GM18499 (cell line): ENCODE data around the gene UBE4A.

Source experiments
- ATAC-seq: cut with Tn5 transposase; IDR thresholded peaks from one replicate; pipeline ENCODE4 v1.9.1; 2021; ENCODE audit warnings: moderate number of reproducible peaks; ENCODE audit not compliant: insufficient read depth, unreplicated experiment

The UBE4A gene

DNA sequence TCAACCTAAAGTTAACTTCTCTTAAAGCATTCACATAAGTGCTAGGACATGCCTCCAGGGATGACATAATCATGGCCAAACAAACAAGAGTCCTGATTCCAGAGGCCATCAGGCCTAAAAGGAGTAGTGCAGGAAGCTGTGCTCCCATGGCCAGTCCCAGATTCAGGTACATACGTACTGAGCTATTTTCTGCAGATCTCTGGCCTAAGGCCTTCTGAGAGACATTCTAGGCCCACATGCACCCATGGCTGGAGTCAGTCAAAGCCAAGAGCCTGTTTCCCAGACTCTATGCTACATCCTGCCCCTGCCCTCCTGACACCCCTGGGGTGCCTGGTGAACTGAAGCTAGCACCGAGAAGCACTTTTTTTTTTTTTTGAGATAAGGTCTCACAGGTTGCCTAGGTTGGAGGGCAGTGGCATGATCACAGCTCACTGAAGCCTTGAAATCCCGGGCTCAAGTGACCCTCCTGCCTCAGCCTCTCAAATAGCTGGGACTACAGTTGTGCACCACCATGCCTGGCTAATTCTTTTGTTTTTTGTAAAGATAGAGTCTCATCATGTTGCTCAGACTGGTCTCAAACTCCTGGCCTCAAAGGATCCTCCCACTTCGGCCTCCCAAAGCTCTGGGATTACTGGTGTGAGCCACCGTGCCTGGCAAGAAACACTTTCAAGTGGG, 17.4 kb upstream of the UBE4A start:
- no peak for ATAC-seq

- ATAC-seq, result no peak
These were observed 16.8 kb upstream of the UBE4A start, which contains the start of gene CD3D for GRCh38 chr11:118342503-118343161. Gene CD3D (minus strand): TSS chr11:118342705. CDS start chr11:118342607, 98 bp downstream.

GRCh38 chr11:118343248-118343647, 16.2 kb upstream of the UBE4A start:
- no peak for ATAC-seq

DNA sequence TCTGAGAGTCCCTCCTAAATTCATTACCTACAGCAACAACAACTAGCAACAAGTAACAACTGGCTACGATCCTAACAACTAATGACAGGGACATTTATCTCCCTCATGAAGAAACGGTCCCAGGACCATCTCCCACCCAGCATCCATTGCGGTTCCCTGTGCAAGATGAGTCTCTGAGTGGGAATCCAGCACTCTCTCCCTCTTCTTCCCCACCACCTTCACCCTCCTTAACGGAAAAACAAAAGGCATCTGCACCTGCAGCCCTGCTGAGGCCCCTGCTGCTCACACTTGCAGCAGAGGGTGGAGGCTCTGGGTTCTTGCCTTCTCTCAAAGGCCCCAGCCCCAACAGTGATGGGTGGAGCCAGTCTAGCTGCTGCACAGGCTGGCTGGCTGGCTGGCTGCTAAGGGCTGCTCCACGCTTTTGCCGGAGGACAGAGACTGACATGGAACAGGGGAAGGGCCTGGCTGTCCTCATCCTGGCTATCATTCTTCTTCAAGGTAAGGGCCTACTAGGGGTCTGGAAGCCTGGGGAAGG, 15.4 kb upstream of the UBE4A start, which contains the start of gene CD3G:
Gene CD3G (plus strand): TSS at position 364 of the 535 bp plus-strand sequence. CDS start 80 bp downstream, at position 444.
- no peak for ATAC-seq

DNA sequence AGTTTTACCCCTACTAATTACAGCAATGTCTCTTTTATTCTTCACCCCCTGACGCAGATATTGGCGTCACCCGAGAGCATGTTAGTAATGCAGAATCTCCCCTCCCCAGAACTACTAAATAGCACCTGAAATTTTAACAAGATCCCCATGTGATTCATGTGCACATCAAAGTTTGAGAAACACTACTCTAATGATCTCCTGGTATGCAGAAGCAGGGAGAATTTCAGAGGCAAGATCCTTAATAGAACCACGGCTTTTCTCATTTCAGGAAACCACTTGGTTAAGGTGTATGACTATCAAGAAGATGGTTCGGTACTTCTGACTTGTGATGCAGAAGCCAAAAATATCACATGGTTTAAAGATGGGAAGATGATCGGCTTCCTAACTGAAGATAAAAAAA, 9.9 kb upstream of the UBE4A start:
- ATAC-seq, result no peak

- no peak for ATAC-seq
These were observed 6.2 kb upstream of the UBE4A start for GRCh38 chr11:118353084-118353710.

GRCh38 chr11:118358071-118358470, 1.3 kb upstream of the UBE4A start:
- ATAC-seq, result no peak

DNA sequence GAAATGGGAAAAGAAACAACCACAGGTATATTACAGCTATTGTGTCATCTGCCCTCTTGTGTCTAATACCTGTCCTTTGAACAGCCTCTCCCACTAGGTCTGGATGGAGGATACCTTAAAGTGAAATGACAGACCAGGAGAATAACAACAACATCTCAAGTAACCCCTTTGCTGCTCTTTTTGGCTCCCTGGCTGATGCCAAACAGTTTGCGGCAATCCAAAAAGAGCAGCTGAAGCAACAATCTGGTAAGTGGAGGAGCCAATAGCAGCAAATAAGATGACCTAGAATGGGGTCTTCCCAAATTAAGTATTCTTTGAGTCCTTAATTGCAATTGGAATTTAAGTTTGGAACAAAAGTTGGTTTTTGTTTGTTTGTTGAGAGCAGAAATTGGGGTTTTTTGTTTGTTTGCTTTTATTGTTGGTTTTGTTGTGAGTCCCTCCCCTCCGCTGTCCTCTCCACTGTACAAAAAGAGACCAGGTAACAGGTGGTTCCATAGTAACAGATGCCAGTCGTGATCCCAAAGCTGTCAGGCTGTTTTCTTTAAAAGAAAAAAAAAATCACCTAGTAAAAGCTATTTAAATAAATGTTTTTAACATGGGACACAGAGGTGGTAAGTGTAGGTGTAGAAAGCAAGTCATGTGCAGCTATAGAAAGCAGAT, 5.7 kb downstream of the UBE4A start:
- no peak for ATAC-seq

DNA sequence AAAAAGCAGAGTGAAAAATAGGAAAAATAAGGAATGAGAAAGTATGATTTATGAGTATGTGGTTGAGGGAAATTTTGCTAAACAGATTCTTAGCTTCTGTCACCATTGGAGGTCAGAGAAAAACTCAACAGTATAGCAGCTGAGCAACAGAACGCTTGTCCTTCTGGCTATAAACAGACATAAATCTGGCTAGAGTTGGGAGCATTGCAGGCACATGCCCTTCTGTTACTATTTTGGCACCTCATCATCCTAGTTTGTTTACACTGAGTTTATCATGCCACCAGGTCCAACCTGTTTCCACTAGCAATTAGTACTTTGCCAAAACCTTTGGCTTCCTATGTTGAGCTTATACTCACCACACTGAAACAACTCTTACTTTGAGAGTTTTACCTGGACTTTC, 6.9 kb downstream of the UBE4A start:
- no peak for ATAC-seq

DNA sequence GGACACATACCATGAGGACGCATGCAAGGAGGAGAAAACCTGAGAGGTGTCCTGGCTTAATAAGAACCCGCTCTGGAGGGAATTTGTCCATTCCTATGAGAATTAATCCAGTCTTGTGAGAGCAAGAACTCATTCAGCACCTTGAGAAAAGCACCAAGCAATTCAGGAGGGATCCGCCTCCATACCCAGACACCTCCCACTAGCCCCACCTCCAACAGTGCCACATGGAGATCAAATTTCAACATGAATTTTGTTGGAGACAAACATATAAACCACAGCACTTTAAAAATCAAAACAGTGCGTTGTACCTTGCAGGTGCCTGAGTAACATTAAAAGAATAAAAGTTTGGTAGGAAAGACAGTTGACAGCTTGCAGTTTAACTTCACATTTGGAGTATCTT, 11.4 kb downstream of the UBE4A start:
- no peak for ATAC-seq

DNA sequence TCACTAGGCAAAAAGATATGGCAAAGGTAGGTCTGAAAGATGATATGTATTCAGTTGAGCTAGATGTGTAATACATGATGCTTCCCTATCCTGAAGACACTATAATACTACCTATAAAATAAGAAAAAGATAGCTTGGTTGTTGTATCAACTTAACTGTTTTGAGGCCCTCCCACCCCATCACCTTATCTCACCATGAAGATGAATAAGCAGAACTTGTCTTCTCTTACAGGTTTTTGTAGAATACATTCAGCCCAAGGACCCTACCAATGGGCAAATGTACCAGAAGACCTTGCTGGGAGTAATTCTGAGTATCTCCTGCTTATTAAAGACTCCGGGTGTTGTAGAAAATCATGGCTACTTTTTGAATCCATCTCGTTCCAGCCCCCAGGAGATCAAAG, 13.9 kb downstream of the UBE4A start:
- ATAC-seq, result no peak

GRCh38 chr11:118373871-118374270, 14.5 kb downstream of the UBE4A start:
- ATAC-seq, result no peak

GRCh38 chr11:118374729-118375128, 15.3 kb downstream of the UBE4A start:
- ATAC-seq, result no peak

DNA sequence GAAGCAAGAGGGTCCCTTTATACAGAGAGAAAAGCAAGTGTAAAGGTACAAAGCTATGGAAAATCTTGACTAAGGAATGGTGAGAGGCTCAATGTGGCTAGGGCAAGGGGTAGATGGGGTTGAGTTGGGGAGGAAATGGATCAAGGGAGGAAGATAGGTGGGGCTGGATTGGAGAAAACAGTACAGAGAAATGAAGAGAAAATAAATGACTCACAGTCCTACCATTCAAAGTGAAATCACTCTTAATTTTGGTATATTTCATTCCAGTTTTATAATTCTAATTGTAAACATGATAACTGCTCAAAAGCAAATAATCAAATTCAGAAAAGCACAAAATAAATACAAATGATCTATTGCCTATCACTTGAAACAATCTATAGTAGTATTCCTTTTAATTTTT, 16.6 kb downstream of the UBE4A start:
- no peak for ATAC-seq

DNA sequence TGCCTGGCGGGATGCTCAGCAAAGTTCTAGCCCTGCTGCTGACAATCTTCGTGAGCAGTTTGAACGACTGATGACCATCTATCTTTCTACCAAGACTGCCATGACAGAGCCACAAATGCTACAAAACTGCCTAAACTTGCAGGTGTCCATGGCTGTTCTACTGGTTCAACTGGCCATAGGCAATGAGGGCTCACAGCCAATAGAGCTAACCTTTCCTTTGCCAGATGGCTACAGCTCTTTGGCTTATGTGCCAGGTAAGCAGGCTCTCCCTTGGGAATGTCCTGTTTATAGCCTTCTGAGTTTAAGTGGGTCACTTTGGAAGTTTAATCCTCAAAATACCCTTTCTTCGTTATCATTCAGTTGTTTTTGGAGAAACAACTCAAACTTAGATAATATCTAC, 20.1 kb downstream of the UBE4A start:
- ATAC-seq, result no peak

- no peak for ATAC-seq
These were observed 21.2 kb downstream of the UBE4A start for GRCh38 chr11:118380571-118380970.

DNA sequence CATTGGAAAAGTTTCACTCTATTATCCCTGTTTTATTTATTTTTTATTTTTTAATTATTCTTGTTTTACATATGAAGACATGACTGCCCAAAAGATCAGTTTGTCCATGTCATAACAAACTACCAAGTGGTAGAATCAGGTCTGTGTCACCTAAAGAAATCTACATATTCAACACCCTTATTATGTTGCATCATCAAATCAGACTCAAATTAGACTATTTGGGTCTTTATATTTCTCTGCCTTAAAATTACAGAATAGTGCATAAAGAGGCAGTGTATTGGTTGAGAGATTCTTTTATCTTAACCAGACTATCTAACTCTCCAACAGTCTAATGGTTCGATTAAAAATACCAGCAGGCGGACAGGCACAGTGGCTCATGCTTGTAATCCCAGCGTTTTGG, 23.6 kb downstream of the UBE4A start:
- no peak for ATAC-seq

- no peak for ATAC-seq
These were observed 24.3 kb downstream of the UBE4A start for GRCh38 chr11:118383657-118384056.

GRCh38 chr11:118396097-118396501, 36.7 kb downstream of the UBE4A start:
- ATAC-seq, result no peak

GRCh38 chr11:118397448-118397847, 38.0 kb downstream of the UBE4A start:
- no peak for ATAC-seq
